Loucy (cell line): ENCODE results near the gene RASA1.

Experiments used
- H2AFZ ChIP-seq: fragments of 200-600 bp; sonication (generic); 2 replicates; pipeline ENCODE4 v1.6.0; 2016; ENCODE audit warnings: antibody characterized with exemption, mild to moderate bottlenecking, low read length, moderate library complexity
- H3F3A ChIP-seq: fragments of 200-600 bp; 2 replicates; pipeline ENCODE4 v1.6.0; 2016; ENCODE audit warnings: antibody characterized with exemption, low read depth, mild to moderate bottlenecking
- H3K27me3 ChIP-seq: fragments of 200-600 bp; sonication (generic); 2 replicates; pipeline ENCODE4 v1.6.1; 2014; ENCODE audit warnings: low read length, mild to moderate bottlenecking; ENCODE audit not compliant: insufficient read depth, poor library complexity, severe bottlenecking
- H3K36me3 ChIP-seq: fragments of 200-600 bp; sonication (generic); 2 replicates; pipeline ENCODE4 v1.6.1; 2016; ENCODE audit warnings: low read length; ENCODE audit not compliant: insufficient read depth
- H3K4me1 ChIP-seq: fragments of 200-600 bp; sonication (generic); 2 replicates; pipeline ENCODE4 v1.5.1; 2014; ENCODE audit warnings: low read length, mild to moderate bottlenecking; ENCODE audit not compliant: insufficient read depth, poor library complexity, severe bottlenecking
- H3K4me2 ChIP-seq: fragments of 200-600 bp; sonication (generic); 2 replicates; pipeline ENCODE4 v1.6.0; 2014; ENCODE audit warnings: antibody characterized with exemption, low read length, low read depth, mild to moderate bottlenecking; ENCODE audit not compliant: poor library complexity, severe bottlenecking
- H3K4me3 ChIP-seq: fragments of 200-600 bp; sonication (generic); 2 replicates; pipeline ENCODE4 v1.5.1; 2014; ENCODE audit warnings: low read length, mild to moderate bottlenecking, mixed read lengths; ENCODE audit not compliant: poor library complexity, severe bottlenecking
- H3K79me2 ChIP-seq: fragments of 200-600 bp; sonication (generic); 2 replicates; pipeline ENCODE4 v1.6.1; 2014; ENCODE audit warnings: low read length; ENCODE audit not compliant: insufficient read depth
- H3K9ac ChIP-seq: fragments of 200-600 bp; sonication (generic); 2 replicates; pipeline ENCODE4 v1.6.0; 2014; ENCODE audit warnings: mild to moderate bottlenecking, low read depth, low read length, moderate library complexity; ENCODE audit not compliant: poor library complexity, severe bottlenecking
- H3K9me2 ChIP-seq: fragments of 200-600 bp; sonication (generic); replicated peaks from 2 replicates; pipeline ENCODE4 v1.6.1; 2016; ENCODE audit warnings: low read depth, low read length, mixed read lengths
- H3K9me3 ChIP-seq: fragments of 200-600 bp; sonication (generic); 2 replicates; pipeline ENCODE4 v1.6.1; 2014; ENCODE audit warnings: mild to moderate bottlenecking, antibody characterized with exemption, low read length, low read depth; ENCODE audit not compliant: insufficient read depth
- H4K20me1 ChIP-seq: fragments of 200-600 bp; sonication (generic); 2 replicates; pipeline ENCODE4 v1.6.0; 2014; ENCODE audit warnings: antibody characterized with exemption, low read length, mild to moderate bottlenecking; ENCODE audit not compliant: insufficient read depth, poor library complexity, severe bottlenecking
- CTCF ChIP-seq: fragments of 200-600 bp; sonication (generic); conservative IDR thresholded peaks from 2 replicates; pipeline ENCODE4 v1.5.1; 2014; ENCODE audit warnings: mild to moderate bottlenecking, antibody characterized with exemption, low read length
- EZH2phosphoT487 ChIP-seq: fragments of 200-600 bp; IDR thresholded peaks from 2 replicates; pipeline ENCODE4 v1.6.1; 2018; ENCODE audit warnings: antibody characterized with exemption, mild to moderate bottlenecking, moderate library complexity, borderline replicate concordance

RASA1 gene

GRCh38 chr5:87430863-87431457 lies 163.3 kb downstream of the RASA1 start:
- H3K27me3 ChIP-seq, result no peaks in the 10 kb centered on the region
- no peak overlapping the region for H2AFZ ChIP-seq
- TF ChIP-seq CTCF (no peak), EZH2phosphoT487 (no peak)
- H3K9me2 ChIP-seq, result no peaks in the 10 kb centered on the region
- H3K36me3 ChIP-seq, result no peaks in the 10 kb centered on the region
- H3K9ac ChIP-seq, result no peak overlapping the region
- no peaks in the 10 kb centered on the region for H3F3A ChIP-seq
- H3K4me3 ChIP-seq, result no peak overlapping the region
- no peaks in the 10 kb centered on the region for H3K79me2 ChIP-seq
- H3K4me1 ChIP-seq, result no peaks in the 10 kb centered on the region
- no peaks in the 10 kb centered on the region for H3K9me3 ChIP-seq
- no peak overlapping the region for H3K4me2 ChIP-seq
- no peaks in the 10 kb centered on the region for H4K20me1 ChIP-seq

GRCh38 chr5:87432460-87432859 lies 164.8 kb downstream of the RASA1 start:
- Histone ChIP-seq H3K36me3 (no peaks in the 10 kb centered on the region), H3K4me2 (no peak overlapping the region), H2AFZ (no peak overlapping the region), H3K4me3 (no peak overlapping the region), H3K9ac (no peak overlapping the region), H3K79me2 (no peaks in the 10 kb centered on the region), H3K9me3 (no peaks in the 10 kb centered on the region), H3K4me1 (no peaks in the 10 kb centered on the region), H3K27me3 (no peaks in the 10 kb centered on the region), H4K20me1 (no peaks in the 10 kb centered on the region), H3F3A (no peaks in the 10 kb centered on the region), H3K9me2 (no peaks in the 10 kb centered on the region)
- no peak for TF ChIP-seq EZH2phosphoT487
- TF ChIP-seq CTCF, result no peak

DNA sequence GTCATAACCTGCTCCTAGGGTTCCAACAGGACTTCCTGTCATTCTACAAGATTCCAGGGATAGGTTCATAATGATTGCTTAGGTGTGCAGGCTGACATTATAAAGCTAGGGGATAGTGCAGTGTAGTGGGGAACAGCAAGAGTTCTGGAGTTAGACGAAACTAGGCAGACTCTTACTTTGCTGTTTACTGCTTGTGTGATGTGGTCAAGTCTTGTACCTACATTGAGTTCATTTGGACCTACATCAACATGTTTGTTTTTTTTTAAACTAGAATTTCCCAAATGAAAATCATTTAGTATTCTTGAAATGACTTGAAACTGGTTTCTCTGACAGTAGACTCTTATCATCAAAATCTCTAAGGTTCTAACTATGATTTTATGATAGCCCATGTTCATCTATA lies 166.3 kb downstream of the RASA1 start:
- Histone ChIP-seq H3F3A (no peaks in the 10 kb centered on the region), H2AFZ (no peak overlapping the region), H4K20me1 (no peaks in the 10 kb centered on the region), H3K9ac (no peak overlapping the region), H3K9me2 (no peaks in the 10 kb centered on the region), H3K4me3 (no peak overlapping the region), H3K79me2 (no peaks in the 10 kb centered on the region), H3K36me3 (no peaks in the 10 kb centered on the region), H3K4me2 (no peak overlapping the region), H3K27me3 (no peaks in the 10 kb centered on the region), H3K4me1 (no peaks in the 10 kb centered on the region), H3K9me3 (no peaks in the 10 kb centered on the region)
- TF ChIP-seq CTCF (no peak), EZH2phosphoT487 (no peak)
